Subcutaneous abdominal adipose tissue (tissue), 5 donors: ENCODE results near the gene CTTN.
"Not testable (repeated sequence)": the region's sequence is repeated elsewhere in the genome, so short reads cannot be mapped to it uniquely, and the experiment has no call there.

ENCODE experiments used
- H3K27ac ChIP-seq: one replicate; pipeline ENCODE4 v1.7.0; 2013; ENCODE audit warnings: low read depth, mild to moderate bottlenecking, inconsistent platforms, low read length, moderate library complexity
- H3K27me3 ChIP-seq, 5 donors: one replicate each; pipeline ENCODE4 v1.7.0; 2013; ENCODE audit warnings: low read length in 5 of 5, inconsistent platforms in 1 of 5; ENCODE audit not compliant: control insufficient read depth in 5 of 5, insufficient read depth in 4 of 5
- H3K36me3 ChIP-seq, 5 donors: one replicate each; pipeline ENCODE4 v1.7.0; 2013; ENCODE audit warnings: low read length in 5 of 5; ENCODE audit not compliant: control insufficient read depth in 5 of 5, insufficient read depth in 5 of 5
- H3K4me1 ChIP-seq, 5 donors: one replicate each; pipeline ENCODE4 v1.7.0; 2013; ENCODE audit warnings: low read length in 5 of 5, mild to moderate bottlenecking in 3 of 5, moderate library complexity in 1 of 5; ENCODE audit not compliant: control insufficient read depth in 5 of 5, insufficient read depth in 5 of 5
- H3K4me3 ChIP-seq, 5 donors: one replicate each; pipeline ENCODE4 v1.7.0; 2013; ENCODE audit warnings: low read length in 5 of 5, low read depth in 1 of 5
- H3K9ac ChIP-seq, 5 donors: one replicate each; pipeline ENCODE4 v1.7.0; 2013; ENCODE audit warnings: low read length in 5 of 5, mild to moderate bottlenecking in 4 of 5, moderate library complexity in 3 of 5
- H3K9me3 ChIP-seq, 5 donors: one replicate each; pipeline ENCODE4 v1.7.0; 2013; ENCODE audit warnings: low read length in 5 of 5; ENCODE audit not compliant: control insufficient read depth in 5 of 5
- donor health status: healthy.
- donor health status: healthy.
- donor health status: healthy.
- donor health status: healthy.
- donor health status: healthy.

CTTN gene

DNA sequence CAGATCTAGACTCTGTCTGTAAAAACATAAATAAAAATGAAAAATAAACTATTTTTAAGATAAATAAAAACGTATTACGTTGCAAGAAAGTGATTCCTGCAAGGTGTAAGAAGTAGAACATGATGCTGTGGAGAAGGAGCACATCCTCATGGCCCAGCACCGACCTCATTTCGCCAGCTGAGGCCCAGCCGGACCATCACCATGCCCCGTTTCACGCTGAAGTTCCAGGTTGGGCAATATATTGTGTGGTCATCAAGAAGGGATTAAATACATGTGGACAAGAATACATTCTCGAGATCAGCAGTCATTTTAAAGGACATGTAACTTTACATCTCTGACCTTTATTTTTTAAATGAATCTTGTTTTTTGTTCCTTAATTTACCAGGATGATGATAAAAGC, 20.7 kb upstream of the CTTN start:
- no peak overlapping the region for H3K4me3 ChIP-seq
- no peaks in the 10 kb centered on the region for H3K9me3 ChIP-seq
- peaks cover 0 to 5% (median 0%) of the 10 kb centered on the region in 5 donors for H3K4me1 ChIP-seq
- H3K9ac ChIP-seq: no peak overlapping the region
- H3K36me3 ChIP-seq: peaks cover 19 to 81% (median 67%) of the 10 kb centered on the region in 5 donors
- no peak overlapping the region for H3K27ac ChIP-seq
- no peaks in the 10 kb centered on the region for H3K27me3 ChIP-seq

DNA sequence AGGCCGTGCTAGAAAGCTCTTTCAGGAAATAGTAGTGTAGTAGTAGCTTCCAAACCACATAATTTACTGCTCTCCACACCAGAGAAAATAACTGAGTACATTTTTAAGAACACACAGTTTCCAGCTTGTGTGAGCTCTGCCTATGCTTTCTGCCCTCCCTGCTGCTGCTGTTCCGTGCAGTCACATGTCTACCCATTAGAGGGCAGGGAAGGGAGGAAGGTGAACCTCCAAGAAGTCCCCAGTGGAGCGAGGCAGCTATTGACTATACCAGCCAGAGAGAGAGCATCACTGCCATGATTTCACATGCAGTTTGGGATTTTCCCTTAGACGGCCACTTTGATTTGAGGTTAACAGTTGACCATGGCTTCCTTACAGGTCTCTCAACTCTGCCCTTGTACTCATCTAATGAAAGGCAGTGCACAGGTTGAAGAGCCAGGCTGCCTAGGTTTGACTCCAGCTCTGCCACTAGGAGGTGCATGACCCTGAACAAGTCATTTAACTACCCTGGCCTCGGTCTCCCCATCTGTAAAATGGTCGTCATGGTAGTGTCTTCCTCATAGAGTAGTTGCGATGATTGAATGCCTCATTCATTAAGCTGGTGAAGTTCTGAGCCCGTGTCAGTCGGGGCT, 19.7 kb upstream of the CTTN start:
- Histone ChIP-seq H3K27ac (no peak overlapping the region), H3K9ac (no peak overlapping the region), H3K4me1 (peaks cover 0 to 7% (median 0%) of the 10 kb centered on the region in 5 donors), H3K36me3 (peaks cover 16 to 77% (median 61%) of the 10 kb centered on the region in 5 donors), H3K27me3 (no peaks in the 10 kb centered on the region), H3K9me3 (no peaks in the 10 kb centered on the region), H3K4me3 (no peak overlapping the region)

- Histone ChIP-seq H3K9ac (no peak overlapping the region), H3K27ac (no peak overlapping the region), H3K27me3 (no peaks in the 10 kb centered on the region), H3K4me1 (peaks cover 0 to 7% (median 0%) of the 10 kb centered on the region in 5 donors), H3K9me3 (no peaks in the 10 kb centered on the region), H3K4me3 (no peak overlapping the region), H3K36me3 (peaks cover 11 to 72% (median 53%) of the 10 kb centered on the region in 5 donors)
These were observed 17.0 kb upstream of the CTTN start for GRCh38 chr11:70381350-70381749.

GRCh38 chr11:70381872-70382861, 16.2 kb upstream of the CTTN start:
- H3K4me1 ChIP-seq: peaks cover 0 to 7% (median 0%) of the 10 kb centered on the region in 5 donors
- no peak overlapping the region for H3K4me3 ChIP-seq
- H3K27me3 ChIP-seq: no peaks in the 10 kb centered on the region
- no peaks in the 10 kb centered on the region for H3K9me3 ChIP-seq
- peaks cover 9 to 65% (median 46%) of the 10 kb centered on the region in 5 donors for H3K36me3 ChIP-seq
- H3K27ac ChIP-seq: no peak overlapping the region
- peak overlapping the region in 1 of 5 donors; percentile 17 for H3K9ac ChIP-seq

DNA sequence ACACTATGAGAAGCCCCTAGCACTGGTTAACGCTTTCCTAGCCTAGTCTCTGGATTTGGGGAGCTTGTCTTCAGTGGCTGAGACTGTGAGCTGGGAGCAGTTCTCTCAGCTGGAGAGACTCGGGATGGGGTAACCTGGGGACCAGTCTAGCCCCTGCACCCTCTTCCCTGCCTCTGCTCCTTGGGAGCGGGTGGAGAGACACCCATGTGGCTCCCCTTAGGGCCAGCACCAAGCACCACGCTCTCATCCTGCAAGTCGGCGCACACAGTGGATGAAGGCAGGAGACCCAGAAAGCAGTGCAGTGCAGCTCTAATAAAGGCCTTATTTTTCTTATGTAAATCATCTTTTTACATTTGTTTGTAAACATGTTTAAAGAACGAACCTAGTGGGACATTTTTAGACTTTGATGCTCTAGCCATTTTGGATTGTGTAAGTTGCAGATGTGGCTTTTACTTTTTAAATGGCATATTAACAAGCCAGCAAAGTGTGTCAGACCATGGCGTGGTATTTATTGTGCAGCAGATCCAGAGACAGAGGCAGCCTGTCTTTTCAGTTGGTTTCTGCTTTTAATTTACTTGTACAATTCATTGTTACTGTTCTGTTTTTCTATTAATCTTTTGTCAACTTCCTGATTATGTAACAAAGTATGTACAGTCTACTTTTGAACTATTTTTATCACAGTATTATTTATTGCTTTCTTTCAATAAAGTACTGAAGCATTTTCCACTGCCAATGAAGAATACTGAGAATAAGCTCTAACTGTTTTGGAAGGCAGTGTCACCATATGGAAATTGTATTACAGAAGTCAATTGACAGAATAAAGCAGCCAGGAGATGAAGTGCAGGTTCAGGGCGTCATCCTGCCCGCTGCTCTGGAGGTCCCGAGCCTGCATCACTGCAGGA, 14.4 kb upstream of the CTTN start:
- no peaks in the 10 kb centered on the region for H3K9me3 ChIP-seq
- peaks cover 3 to 47% (median 30%) of the 10 kb centered on the region in 5 donors for H3K36me3 ChIP-seq
- peaks cover 0 to 7% (median 0%) of the 10 kb centered on the region in 5 donors for H3K4me1 ChIP-seq
- H3K9ac ChIP-seq: no peak overlapping the region
- no peak overlapping the region for H3K4me3 ChIP-seq
- no peaks in the 10 kb centered on the region for H3K27me3 ChIP-seq
- no peak overlapping the region for H3K27ac ChIP-seq

- no peak overlapping the region for H3K9ac ChIP-seq
- no peaks in the 10 kb centered on the region for H3K9me3 ChIP-seq
- H3K27me3 ChIP-seq: no peaks in the 10 kb centered on the region
- peaks cover 3 to 43% (median 28%) of the 10 kb centered on the region in 5 donors for H3K36me3 ChIP-seq
- no peak overlapping the region for H3K4me3 ChIP-seq
- no peak overlapping the region for H3K27ac ChIP-seq
- peaks cover 0 to 7% (median 0%) of the 10 kb centered on the region in 5 donors for H3K4me1 ChIP-seq
These were observed 13.7 kb upstream of the CTTN start for GRCh38 chr11:70384566-70385152.

DNA sequence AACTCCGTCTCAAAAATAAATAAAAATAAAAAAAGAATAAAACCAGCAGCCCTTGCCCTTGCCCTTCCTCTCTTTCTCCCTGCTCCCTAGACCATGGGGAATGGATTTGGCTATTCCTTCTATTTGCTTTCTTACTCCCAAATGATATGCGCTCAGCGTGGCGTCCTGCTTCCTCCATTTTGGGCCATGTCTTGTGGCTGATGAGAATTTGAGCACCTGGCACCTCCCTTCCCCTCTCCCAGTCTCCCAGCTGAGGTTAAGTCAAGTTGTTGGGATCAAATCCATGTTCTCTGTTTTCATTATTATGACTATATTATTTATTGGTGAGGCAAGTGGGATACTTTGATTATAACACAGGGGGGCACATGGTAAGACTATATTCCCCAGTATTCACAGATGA, 10.8 kb upstream of the CTTN start:
- Histone ChIP-seq H3K27me3 (no peaks in the 10 kb centered on the region), H3K36me3 (peaks cover 3 to 27% (median 19%) of the 10 kb centered on the region in 5 donors), H3K9ac (no peak overlapping the region), H3K27ac (no peak overlapping the region), H3K9me3 (no peaks in the 10 kb centered on the region), H3K4me1 (peaks cover 0 to 3% (median 0%) of the 10 kb centered on the region in 5 donors), H3K4me3 (no peak overlapping the region)

DNA sequence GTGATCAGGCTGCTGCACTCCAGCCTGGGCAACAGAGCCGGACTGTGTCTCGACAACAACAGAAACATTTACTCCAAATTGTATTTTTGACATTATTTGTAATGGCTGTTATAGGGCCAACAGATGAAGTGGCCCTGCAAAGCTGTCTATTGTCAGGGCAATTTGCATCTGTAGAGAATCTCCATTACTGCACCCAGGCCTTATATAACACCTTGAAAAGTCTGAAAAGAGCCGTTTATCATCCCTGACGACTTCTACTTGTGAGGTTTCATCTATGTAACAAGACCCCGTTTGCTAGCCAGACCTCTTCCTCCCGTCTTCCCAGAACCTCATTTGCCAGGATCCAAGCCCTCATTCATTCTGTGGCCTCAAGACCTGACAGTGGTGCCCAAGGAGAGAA, 9.1 kb upstream of the CTTN start:
- Histone ChIP-seq H3K36me3 (peaks cover 0 to 15% (median 12%) of the 10 kb centered on the region in 5 donors), H3K27me3 (no peaks in the 10 kb centered on the region), H3K4me1 (no peaks in the 10 kb centered on the region), H3K9ac (no peak overlapping the region), H3K9me3 (no peaks in the 10 kb centered on the region), H3K4me3 (no peak overlapping the region), H3K27ac (no peak overlapping the region)

GRCh38 chr11:70390882-70391281, 7.4 kb upstream of the CTTN start:
- not testable (repeated sequence) for H3K9ac ChIP-seq, H3K27ac ChIP-seq, H3K27me3 ChIP-seq, H3K4me3 ChIP-seq, H3K9me3 ChIP-seq, H3K4me1 ChIP-seq, H3K36me3 ChIP-seq
